Measurements from ENCODE around the gene FAM83D.
A peak's percentile ranks its signal among the peaks of the same experiment; 100 is the strongest.
"Not testable (repeated sequence)": the region's sequence is repeated elsewhere in the genome, so short reads cannot be mapped to it uniquely, and the experiment has no call there.

Gene FAM83D

GRCh38 chr20:38934530-38934929, 8.3 kb downstream of the FAM83D start:
- DNase-seq (ENCODE audit: low read depth): no peak

- DNase-seq (ENCODE audit: low read depth): no peak
These were observed 9.1 kb downstream of the FAM83D start for GRCh38 chr20:38935285-38935684.

- DNase-seq (ENCODE audit: low read depth): no peak
These were observed 9.8 kb downstream of the FAM83D start for GRCh38 chr20:38935967-38936407.

GRCh38 chr20:38937000-38937399, 10.8 kb downstream of the FAM83D start:
- no peak for DNase-seq (ENCODE audit: low read depth)

- DNase-seq (ENCODE audit: low read depth): no peak
These were observed 11.8 kb downstream of the FAM83D start for GRCh38 chr20:38937978-38938473.

GRCh38 chr20:38939686-38940085, 13.5 kb downstream of the FAM83D start:
- DNase-seq (ENCODE audit: low read depth): no peak

GRCh38 chr20:38940644-38941043, 14.4 kb downstream of the FAM83D start:
- DNase-seq (ENCODE audit: low read depth): no peak

GRCh38 chr20:38941726-38942389, 15.6 kb downstream of the FAM83D start:
- DNase-seq (ENCODE audit: low read depth): no peak

GRCh38 chr20:38945012-38945411, 18.8 kb downstream of the FAM83D start:
- DNase-seq (ENCODE audit: low read depth): no peak

GRCh38 chr20:38946836-38947235, 20.6 kb downstream of the FAM83D start:
- DNase-seq (ENCODE audit: low read depth): no peak

GRCh38 chr20:38947931-38948362, 21.7 kb downstream of the FAM83D start:
- no peak for DNase-seq (ENCODE audit: low read depth)

- DNase-seq (ENCODE audit: low read depth): no peak
These were observed 24.0 kb downstream of the FAM83D start for GRCh38 chr20:38950254-38950653.

GRCh38 chr20:38951611-38952010, 25.4 kb downstream of the FAM83D start:
- DNase-seq (ENCODE audit: low read depth): no peak

- no peak for DNase-seq (ENCODE audit: low read depth)
These were observed 25.9 kb downstream of the FAM83D start for GRCh38 chr20:38952153-38952552.

GRCh38 chr20:38953630-38954340, 27.6 kb downstream of the FAM83D start:
- no peak for DNase-seq (ENCODE audit: low read depth)

- DNase-seq (ENCODE audit: low read depth): no peak
These were observed 31.1 kb downstream of the FAM83D start for GRCh38 chr20:38957235-38957876.

GRCh38 chr20:38957915-38958485, 31.8 kb downstream of the FAM83D start:
- DNase-seq (ENCODE audit: low read depth): no peak

- DNase-seq (ENCODE audit: low read depth): not testable (repeated sequence)
These were observed 34.0 kb downstream of the FAM83D start for GRCh38 chr20:38960187-38960687.

- peak; percentile 10 for DNase-seq (ENCODE audit: low read depth)
These were observed 35.4 kb downstream of the FAM83D start for GRCh38 chr20:38961530-38962043.

GRCh38 chr20:38962044-38962927, 36.1 kb downstream of the FAM83D start, which contains the start of gene DHX35:
DHX35 (plus strand) TSS chr20:38962344; CDS start chr20:38962368, 24 bp downstream.
- DNase-seq (ENCODE audit: low read depth): peak; percentile 99

GRCh38 chr20:38962928-38963401, 36.7 kb downstream of the FAM83D start:
- DNase-seq (ENCODE audit: low read depth): no peak
